PC-9 (cell line): ENCODE data around the gene CYGB. TPM values are rescaled to one million over a fixed set of nuclear protein-coding genes. Genes with fewer than 3 reads are reported as not detected.

Experiments used
- BruUV-seq: library from RNA; stranded (reverse); fragments of 400-500 nt; replicated peaks from 2 replicates; lab custom pipeline; 2021; lab: Mats Ljungman, UMichigan
- CTCF ChIA-PET: fragments of 300-600 bp; sonication (Branson Sonifier 250); formaldehyde crosslinking; loops from one replicate; lab custom pipeline; 2022; ENCODE audit warnings: antibody characterized with exemption; lab: Charles Lee
- POLR2A ChIA-PET: fragments of 300-600 bp; sonication (Branson Sonifier 250); formaldehyde crosslinking; loops from one replicate; lab custom pipeline; 2022; ENCODE audit warnings: antibody characterized with exemption; ENCODE audit not compliant: unreplicated experiment; lab: Charles Lee
- DNase-seq, 2 experiments: peaks; one replicate each; pipeline versions ENCODE4 v3.0.0 to v3.0.0-alpha.2; 2015 to 2022; ENCODE audit warnings: mixed read lengths in 1 of 2
- H2AFZ ChIP-seq: fragments of 200-600 bp; sonication (generic); 2 replicates; pipeline ENCODE4 v1.8.1; 2017; ENCODE audit warnings: antibody characterized with exemption
- H3F3A ChIP-seq: fragments of 200-600 bp; sonication (generic); 2 replicates; pipeline ENCODE4 v1.8.1; 2017; ENCODE audit warnings: antibody characterized with exemption, mild to moderate bottlenecking, low read depth; ENCODE audit not compliant: insufficient read depth
- H3K27ac ChIP-seq: fragments of 200-600 bp; sonication (generic); 2 replicates; pipeline ENCODE4 v1.6.1; 2016; ENCODE audit warnings: mixed run types
- H3K27me3 ChIP-seq: fragments of 200-600 bp; sonication (generic); 2 replicates; pipeline ENCODE4 v1.6.1; 2016; ENCODE audit warnings: low read depth, mixed run types; ENCODE audit not compliant: insufficient read depth
- H3K36me3 ChIP-seq: fragments of 200-600 bp; sonication (generic); 2 replicates; pipeline ENCODE4 v1.6.1; 2016; ENCODE audit warnings: low read depth, mixed run types
- H3K4me1 ChIP-seq: fragments of 200-600 bp; sonication (generic); replicated peaks from 2 replicates; pipeline ENCODE4 v1.6.1; 2016; ENCODE audit warnings: mixed run types; ENCODE audit not compliant: insufficient read depth
- H3K4me2 ChIP-seq: fragments of 200-600 bp; sonication (generic); 2 replicates; pipeline ENCODE4 v1.6.1; 2017; ENCODE audit warnings: mixed run types
- H3K4me3 ChIP-seq: fragments of 200-600 bp; sonication (generic); 2 replicates; pipeline ENCODE4 v1.6.1; 2016; ENCODE audit warnings: mixed run types
- H3K79me2 ChIP-seq: fragments of 200-600 bp; sonication (generic); 2 replicates; pipeline ENCODE4 v1.6.1; 2017; ENCODE audit warnings: low read depth, mixed run types
- H3K9me2 ChIP-seq: fragments of 200-600 bp; sonication (generic); 2 replicates; pipeline ENCODE4 v1.8.1; 2017; ENCODE audit warnings: mild to moderate bottlenecking; ENCODE audit not compliant: insufficient read depth
- H3K9me3 ChIP-seq: fragments of 200-600 bp; sonication (generic); 2 replicates; pipeline ENCODE4 v1.8.1; 2016; ENCODE audit warnings: low read depth; ENCODE audit not compliant: insufficient read depth
- H4K20me1 ChIP-seq: fragments of 200-600 bp; sonication (generic); 2 replicates; pipeline ENCODE4 v1.8.1; 2017; ENCODE audit not compliant: insufficient read depth
- EZH2 ChIP-seq: fragments of 200-600 bp; sonication (generic); IDR thresholded peaks from 2 replicates; pipeline ENCODE4 v1.8.0; 2017; ENCODE audit warnings: antibody characterized with exemption, low read depth
- intact Hi-C: fragments of 100-400 bp; cut with micrococcal nuclease; formaldehyde crosslinking; loops from one replicate; pipeline ENCODE4 v1.10.0; 2022; ENCODE audit not compliant: unreplicated experiment
- total RNA-seq: library from RNA; stranded (reverse); gene quantifications from 2 replicates; pipeline ENCODE4 v1.2.3, GENCODE V29; 2021
- TF ChIP-seq, protein P1 (sequence below): fragments of 200-600 bp; sonication (generic); conservative IDR thresholded peaks from 2 replicates; pipeline ENCODE4 v1.6.1; 2017; ENCODE audit warnings: mixed run types, antibody characterized with exemption, mild to moderate bottlenecking, moderate library complexity

CYGB gene
- total RNA-seq, 1 experiment from 2014 or later, result 1.1 TPM

DNA sequence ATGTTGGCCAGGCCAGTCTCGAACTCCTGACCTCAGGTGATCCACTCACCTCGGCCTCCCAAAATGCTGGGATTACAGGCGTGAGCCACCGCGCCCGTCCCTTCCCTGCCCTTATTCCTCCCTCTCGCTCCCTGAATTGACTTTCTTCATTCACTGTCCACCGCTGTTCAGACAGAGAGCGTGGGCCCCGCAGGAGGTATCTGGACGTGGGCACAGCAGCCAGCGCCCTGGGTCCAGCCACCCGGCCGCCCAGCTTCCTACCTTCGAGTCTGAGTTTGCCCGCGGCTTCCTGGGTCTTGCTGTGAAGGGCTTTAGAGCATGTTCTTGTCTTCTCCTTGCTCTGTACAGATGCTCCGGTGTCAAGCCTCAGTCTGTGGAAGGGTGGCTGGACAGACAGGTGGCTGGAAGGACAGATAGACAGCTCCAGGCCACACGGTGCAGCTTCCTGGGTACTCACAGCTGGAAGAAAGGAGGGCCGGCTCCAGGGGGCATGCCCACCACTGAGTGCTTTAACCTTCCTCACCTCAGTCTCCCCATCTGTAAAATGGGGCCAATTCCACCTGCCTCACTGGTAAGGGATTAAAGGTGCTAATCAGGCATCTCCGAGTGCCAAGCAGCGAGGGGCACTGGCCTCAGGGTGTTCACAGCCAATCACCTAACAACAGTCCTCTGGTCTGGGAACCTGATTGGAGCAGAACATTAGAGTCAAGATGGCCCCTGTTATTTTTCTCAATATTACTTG, 49.9 kb downstream of the CYGB start:
- Histone ChIP-seq H3K79me2 (no peaks in the 10 kb centered on the region), H3K27ac (no peak overlapping the region), H3K4me1 (no peaks in the 10 kb centered on the region; the same call in 1 of the 2 replicates), H3K4me3 (no peak overlapping the region), H3F3A (no peaks in the 10 kb centered on the region), H3K27me3 (no peaks in the 10 kb centered on the region), H3K9me3 (no peaks in the 10 kb centered on the region), H4K20me1 (no peaks in the 10 kb centered on the region), H3K9me2 (no peaks in the 10 kb centered on the region), H2AFZ (no peak overlapping the region), H3K36me3 (no peaks in the 10 kb centered on the region), H3K4me2 (no peak overlapping the region)
- DNase-seq, result no peak
- TF ChIP-seq, protein P1, sequence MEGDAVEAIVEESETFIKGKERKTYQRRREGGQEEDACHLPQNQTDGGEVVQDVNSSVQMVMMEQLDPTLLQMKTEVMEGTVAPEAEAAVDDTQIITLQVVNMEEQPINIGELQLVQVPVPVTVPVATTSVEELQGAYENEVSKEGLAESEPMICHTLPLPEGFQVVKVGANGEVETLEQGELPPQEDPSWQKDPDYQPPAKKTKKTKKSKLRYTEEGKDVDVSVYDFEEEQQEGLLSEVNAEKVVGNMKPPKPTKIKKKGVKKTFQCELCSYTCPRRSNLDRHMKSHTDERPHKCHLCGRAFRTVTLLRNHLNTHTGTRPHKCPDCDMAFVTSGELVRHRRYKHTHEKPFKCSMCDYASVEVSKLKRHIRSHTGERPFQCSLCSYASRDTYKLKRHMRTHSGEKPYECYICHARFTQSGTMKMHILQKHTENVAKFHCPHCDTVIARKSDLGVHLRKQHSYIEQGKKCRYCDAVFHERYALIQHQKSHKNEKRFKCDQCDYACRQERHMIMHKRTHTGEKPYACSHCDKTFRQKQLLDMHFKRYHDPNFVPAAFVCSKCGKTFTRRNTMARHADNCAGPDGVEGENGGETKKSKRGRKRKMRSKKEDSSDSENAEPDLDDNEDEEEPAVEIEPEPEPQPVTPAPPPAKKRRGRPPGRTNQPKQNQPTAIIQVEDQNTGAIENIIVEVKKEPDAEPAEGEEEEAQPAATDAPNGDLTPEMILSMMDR, result no peak
- no peak for TF ChIP-seq EZH2
- ChIA-PET CTCF (no interaction called here), POLR2A (no interaction called here)
- BruUV-seq, result no TSS peak
- intact Hi-C loops, result no loop called here

DNA sequence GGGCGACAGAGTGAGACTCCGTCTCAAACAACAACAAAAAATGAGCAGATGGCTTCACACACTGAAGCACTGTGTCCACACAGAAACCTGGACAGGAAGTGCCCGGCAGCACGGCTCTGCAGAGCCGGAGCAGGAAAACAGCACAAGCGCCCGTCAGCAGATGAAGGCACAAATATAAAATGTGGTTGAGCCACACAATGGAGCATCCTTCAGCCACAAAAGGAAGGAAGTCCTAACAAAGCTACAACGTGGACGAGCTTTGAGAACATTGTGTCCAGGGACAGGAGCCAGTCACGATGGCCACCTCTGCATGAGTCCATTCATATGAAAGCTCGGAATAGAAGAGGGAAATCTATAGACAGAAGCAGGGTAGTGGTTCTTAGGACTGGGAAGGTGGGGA, 51.9 kb downstream of the CYGB start:
- H3K27ac ChIP-seq, result no peak overlapping the region

DNA sequence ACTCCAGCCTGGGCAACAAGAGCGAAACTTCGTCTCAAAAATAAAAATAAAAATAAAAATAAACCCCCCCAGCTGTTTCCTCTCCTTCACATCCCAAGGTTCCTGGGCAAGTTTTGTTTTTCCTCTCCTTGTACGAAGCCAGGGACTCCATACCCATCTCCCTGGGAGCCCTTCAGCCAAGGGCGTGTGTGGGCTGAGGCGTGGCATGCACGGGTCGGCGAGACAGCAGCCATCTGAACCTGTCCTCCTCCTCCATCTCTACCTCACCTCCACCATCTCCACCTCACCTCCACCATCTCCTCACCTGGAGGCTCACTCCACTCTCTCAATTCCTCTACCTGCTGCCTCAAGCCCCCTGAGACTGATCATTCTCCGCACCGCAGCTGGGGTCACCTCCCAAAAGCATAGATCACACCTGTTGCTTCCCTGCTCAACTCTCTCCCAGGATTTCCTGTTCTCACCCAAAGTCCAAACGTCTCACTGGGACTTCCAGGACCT, 53.2 kb downstream of the CYGB start:
- H2AFZ ChIP-seq, result no peak overlapping the region

More for the DNA sequence above, 51.9 kb downstream of the CYGB start:
- no peaks in the 10 kb centered on the region; the same call in 1 of the 2 replicates for H3K4me1 ChIP-seq
- H3F3A ChIP-seq, result no peaks in the 10 kb centered on the region
- no peaks in the 10 kb centered on the region for H3K79me2 ChIP-seq
- H3K4me2 ChIP-seq, result no peak overlapping the region
- BruUV-seq, result no TSS peak
- H2AFZ ChIP-seq, result no peak overlapping the region
- no peaks in the 10 kb centered on the region for H3K9me2 ChIP-seq
- H3K27me3 ChIP-seq, result no peaks in the 10 kb centered on the region
- no peak overlapping the region for H3K4me3 ChIP-seq
- POLR2A ChIA-PET, result interaction anchor here (0.6 to 0.8 kb wide), 2 partner anchors 43 to 1642 kb away, joined by 5 to 10 read pairs; no protein-coding TSS in a partner anchor
- H3K9me3 ChIP-seq, result no peaks in the 10 kb centered on the region
- no peaks in the 10 kb centered on the region for H4K20me1 ChIP-seq
- H3K36me3 ChIP-seq, result no peaks in the 10 kb centered on the region
- CTCF ChIA-PET, result no interaction called here
- intact Hi-C loops, result no loop called here
- TF ChIP-seq, protein P1, result no peak
- TF ChIP-seq EZH2, result no peak
- DNase-seq, result no peak

More for the DNA sequence above, 53.2 kb downstream of the CYGB start:
- Histone ChIP-seq H3K9me2 (no peaks in the 10 kb centered on the region), H3K9me3 (no peaks in the 10 kb centered on the region), H3K36me3 (no peaks in the 10 kb centered on the region), H4K20me1 (no peaks in the 10 kb centered on the region), H3K79me2 (no peaks in the 10 kb centered on the region), H3K27ac (no peak overlapping the region), H3K27me3 (no peaks in the 10 kb centered on the region), H3K4me3 (no peak overlapping the region), H3K4me2 (no peak overlapping the region), H3K4me1 (no peaks in the 10 kb centered on the region; the same call in 1 of the 2 replicates), H3F3A (no peaks in the 10 kb centered on the region)
- no TSS peak for BruUV-seq
- DNase-seq, result no peak
- POLR2A ChIA-PET, result no interaction called here
- TF ChIP-seq, protein P1, result no peak
- no peak for TF ChIP-seq EZH2
- CTCF ChIA-PET, result no interaction called here
- intact Hi-C loops, result no loop called here
